Femur (tissue), 1 donor: Measurements from ENCODE around the gene HMGN5.

Experiments
- DNase-seq: peaks from one replicate; pipeline ENCODE4 v3.0.0-alpha.2; 2017

HMGN5 gene, protein sequence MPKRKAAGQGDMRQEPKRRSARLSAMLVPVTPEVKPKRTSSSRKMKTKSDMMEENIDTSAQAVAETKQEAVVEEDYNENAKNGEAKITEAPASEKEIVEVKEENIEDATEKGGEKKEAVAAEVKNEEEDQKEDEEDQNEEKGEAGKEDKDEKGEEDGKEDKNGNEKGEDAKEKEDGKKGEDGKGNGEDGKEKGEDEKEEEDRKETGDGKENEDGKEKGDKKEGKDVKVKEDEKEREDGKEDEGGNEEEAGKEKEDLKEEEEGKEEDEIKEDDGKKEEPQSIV

DNA sequence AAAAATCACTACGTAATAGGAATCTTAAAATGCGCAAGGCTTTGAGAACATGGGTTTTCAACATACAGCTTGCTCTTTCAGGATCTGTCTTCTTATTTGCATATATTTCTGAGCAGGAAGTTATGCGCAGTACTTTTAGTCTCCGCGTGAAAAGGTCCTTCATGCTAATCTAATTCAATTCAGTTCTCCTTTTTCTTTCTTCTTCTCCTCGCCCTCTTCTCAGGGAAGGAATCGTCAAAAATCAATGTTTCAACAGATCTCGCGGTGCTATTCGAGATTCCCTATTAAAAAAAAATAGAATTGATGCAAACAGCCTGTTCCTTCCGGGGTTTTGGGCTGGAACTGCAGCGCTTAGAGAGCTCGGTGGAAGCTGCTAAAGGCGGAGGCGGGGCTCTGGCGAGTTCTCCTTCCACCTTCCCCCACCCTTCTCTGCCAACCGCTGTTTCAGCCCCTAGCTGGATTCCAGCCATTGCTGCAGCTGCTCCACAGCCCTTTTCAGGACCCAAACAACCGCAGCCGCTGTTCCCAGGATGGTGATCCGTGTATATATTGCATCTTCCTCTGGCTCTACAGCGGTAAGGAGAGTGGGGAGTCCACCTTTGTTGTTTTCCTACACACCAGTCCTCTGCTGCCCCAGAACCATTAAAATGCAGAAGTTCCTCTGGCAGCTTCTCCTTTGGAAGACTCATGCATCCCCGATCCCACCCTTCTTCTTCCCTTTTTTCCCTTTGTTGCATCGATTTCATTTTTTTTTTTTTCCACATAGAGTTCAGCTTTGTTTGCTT lies at the start of gene HMGN5, which contains the start of gene SH3BGRL:
Gene HMGN5 (minus strand): TSS at position 243 of the 785 bp plus-strand sequence. CDS start 80,364 bp downstream, outside the sequence.
Gene SH3BGRL (plus strand): TSS at position 432 of the 785 bp plus-strand sequence. CDS start 99 bp downstream, at position 531.
- peak; percentile 92 for DNase-seq

DNA sequence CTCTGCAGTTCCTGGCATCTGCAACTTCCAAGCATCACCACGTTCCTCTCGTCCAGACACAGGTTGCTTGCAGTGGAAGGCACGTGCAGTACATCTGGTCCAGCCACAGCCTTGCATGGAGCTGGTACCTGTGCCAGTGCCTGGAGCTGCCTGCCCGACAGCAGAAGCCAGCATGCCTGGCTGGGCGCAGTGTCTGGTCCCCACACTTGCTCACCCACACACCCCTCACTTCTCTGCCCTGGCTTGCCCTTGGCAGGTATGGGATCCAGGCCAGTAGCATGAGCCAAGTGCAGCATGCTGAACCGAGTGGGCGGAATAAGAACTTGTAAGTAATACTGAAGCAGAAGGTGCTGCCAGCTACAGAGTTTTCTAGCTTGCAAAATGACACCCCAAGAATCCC lies 40.0 kb upstream of the HMGN5 start:
- DNase-seq, result no peak

- DNase-seq, result no peak
Observed at GRCh38 chrX:81240701-81241331, 39.1 kb upstream of the HMGN5 start.

DNA sequence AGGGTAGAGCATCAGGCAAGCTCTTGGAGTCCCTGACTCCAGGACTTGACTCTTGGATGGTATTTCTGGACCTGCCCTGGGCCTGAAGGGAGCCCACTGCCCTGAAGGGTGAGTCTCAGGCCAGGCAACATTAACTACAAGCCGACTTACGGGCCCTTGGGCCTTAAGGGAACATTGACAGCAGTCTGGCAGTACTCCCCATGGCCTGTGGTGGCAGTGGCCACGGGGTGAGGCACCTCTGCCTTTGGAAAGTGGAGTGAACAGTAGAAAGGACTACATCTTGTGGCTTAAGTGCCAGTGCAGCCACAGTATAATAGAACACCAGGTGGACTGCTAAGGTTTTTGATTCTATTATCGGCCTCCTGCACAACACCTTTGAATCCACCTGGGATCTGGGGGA lies 36.5 kb upstream of the HMGN5 start:
- no peak for DNase-seq

DNA sequence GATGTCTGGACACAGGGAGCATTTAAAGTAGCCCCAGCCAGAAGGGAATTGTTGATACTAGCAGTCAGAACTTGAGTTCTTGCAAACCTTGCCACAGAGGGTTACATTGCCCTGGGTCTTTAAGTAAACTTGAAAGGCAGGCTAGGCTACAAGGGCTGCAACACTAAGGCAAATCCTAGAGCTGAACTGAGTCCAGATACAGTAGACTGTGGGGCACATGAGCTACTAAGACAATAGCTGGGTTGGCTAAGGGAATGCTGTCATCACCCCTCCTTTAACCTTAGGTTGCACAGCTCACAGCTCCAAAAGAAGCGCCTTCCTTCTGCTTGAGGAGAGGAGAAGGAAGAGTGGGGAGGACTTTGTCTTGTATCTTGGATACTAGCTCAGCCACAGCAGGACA lies 35.8 kb upstream of the HMGN5 start:
- DNase-seq, result no peak

DNA sequence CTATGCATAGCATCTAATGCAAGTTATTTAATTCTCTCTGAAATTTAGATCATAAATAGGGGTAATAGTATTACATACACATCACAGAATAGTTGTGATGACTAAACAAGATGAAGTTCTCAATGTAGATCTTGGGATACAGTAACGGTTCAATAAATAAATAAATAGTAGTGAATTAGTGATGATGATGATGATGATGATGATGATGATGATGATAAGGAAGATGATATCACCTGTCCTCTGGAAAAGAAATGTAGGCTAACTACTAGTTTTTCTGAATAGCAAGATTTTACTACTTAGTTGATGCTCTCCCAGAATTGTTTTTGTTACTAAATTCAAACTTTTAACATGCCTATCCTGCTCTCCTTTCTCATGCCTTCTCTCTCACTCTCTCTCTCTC lies 30.5 kb upstream of the HMGN5 start:
- no peak for DNase-seq

GRCh38 chrX:81231476-81231875 lies 29.8 kb upstream of the HMGN5 start:
- no peak for DNase-seq

- DNase-seq, result no peak
Observed at GRCh38 chrX:81229901-81230300, 28.2 kb upstream of the HMGN5 start.

- no peak for DNase-seq
Observed at GRCh38 chrX:81229229-81229628, 27.5 kb upstream of the HMGN5 start.

- DNase-seq, result no peak
Observed at GRCh38 chrX:81215685-81216084, 14.0 kb upstream of the HMGN5 start.

GRCh38 chrX:81208916-81209315 lies 7.2 kb upstream of the HMGN5 start:
- DNase-seq, result no peak

DNA sequence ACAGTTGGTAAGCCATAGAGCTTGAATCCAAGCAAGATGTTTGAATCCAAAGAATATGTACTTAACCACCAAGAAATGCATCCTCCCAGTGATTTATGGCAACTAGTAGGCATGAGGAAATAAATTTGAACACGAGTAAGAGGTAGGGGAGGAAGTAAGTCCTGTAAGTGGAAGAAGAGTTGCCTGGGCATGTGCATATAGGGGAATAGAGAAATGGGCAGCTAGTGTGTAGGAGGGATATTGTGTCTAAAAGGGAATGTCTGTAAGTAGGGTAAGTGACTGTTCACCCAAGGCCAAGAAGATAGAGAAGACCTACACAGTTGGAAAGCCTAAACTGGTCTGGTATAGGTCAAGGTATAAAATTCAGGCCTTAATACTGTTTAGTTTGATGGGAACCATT lies 4.8 kb upstream of the HMGN5 start:
- DNase-seq, result no peak

DNA sequence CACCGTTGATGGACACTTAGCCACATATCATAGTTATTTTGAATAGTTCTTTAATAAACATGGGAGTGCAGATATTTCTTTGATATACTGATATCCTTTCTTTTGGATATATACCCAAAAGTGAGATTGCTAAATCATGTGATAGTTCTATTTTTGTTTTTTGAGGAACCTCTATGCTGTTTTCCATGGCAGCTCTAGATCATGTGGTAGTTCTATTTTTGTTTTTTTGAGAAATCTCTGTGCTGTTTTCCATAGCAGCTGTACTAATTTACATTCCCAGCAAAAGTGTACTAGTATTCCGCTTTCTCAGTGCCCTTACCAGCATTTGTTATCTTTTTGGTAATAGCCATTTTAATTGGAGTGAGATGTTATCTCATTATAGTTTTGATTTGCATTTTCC lies 3.8 kb upstream of the HMGN5 start:
- no peak for DNase-seq

DNA sequence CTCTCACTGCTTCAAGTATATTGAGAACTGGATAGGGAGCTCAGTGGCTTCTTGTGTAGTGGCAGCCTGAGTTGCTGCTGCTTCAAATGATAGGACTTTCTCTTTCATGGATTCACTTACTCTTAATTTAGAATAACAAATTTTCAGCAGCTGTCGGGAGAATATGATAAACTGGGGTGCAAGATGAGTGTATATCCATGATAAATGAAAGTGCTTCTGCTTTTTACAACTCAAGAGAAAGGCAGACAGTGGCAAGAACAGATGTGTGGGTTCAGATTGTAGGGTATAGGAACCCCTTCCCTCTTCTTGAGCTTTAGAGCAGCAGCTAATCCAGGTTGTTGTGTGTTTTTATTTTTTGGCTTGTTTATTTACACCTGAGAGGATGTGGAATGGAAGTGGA lies 1.2 kb upstream of the HMGN5 start:
- no peak for DNase-seq

GRCh38 chrX:81202456-81202819 lies 725 bp upstream of the HMGN5 start:
- no peak for DNase-seq

- DNase-seq, result no peak
Observed at GRCh38 chrX:81201071-81201470, 642 bp downstream of the HMGN5 start.

GRCh38 chrX:81195712-81196111 lies 6.0 kb downstream of the HMGN5 start:
- peak; percentile 39 for DNase-seq

DNA sequence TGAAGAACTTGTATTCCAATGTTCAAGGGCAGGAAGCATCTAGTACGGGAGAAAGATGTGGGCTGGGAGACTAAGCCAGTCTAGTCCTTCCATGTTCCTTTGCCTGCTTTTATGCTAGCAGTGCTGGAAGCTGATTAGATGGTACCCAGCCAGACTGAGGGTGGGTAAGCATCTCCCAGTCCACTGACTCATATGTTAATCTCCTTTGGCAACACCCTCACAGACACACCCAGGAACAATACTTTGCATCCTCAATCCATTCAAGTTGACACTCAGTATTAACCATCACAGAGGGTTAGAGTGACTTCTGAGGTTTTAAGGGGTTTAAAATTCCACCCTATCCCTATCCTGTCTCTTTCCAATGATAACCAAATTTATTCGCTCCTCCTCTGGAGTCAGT lies 6.5 kb downstream of the HMGN5 start:
- DNase-seq, result no peak

DNA sequence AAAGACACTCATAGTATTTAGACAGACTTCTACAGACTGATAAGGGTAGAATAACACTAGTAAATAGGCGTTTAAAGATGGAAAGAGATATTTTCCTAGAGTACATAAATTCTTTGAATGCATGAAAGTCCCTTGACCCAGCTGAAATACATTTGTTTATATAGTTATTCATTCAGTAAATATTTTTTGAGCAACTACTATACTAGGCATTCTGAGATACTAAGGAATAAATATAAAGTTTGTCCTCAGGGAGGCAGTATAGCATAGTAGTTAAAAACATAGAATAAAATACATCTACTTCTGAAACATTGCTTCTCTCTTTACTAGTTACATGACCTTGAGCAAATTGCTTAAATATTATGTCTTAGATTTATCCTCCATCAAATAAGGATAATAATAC lies 27.4 kb downstream of the HMGN5 start:
- DNase-seq, result no peak

DNA sequence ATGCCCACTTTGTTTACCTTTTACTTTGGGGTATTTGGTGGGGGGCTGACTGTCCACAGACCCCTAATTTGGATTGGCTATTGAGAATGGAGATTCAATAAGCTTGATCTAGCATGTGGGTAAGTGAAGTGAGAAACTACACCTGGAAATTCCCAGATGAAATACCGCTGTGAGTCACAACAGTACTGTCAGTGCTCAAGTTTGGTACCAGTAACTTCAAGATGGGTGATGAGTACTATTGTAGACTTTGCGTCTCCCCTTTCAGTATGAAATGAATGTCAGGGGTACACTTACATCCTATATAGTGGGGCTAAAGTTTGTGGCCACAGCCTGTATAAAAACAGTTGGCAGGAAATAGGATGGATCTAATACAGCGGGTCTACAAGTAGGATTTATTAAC lies 33.3 kb downstream of the HMGN5 start:
- no peak for DNase-seq

DNA sequence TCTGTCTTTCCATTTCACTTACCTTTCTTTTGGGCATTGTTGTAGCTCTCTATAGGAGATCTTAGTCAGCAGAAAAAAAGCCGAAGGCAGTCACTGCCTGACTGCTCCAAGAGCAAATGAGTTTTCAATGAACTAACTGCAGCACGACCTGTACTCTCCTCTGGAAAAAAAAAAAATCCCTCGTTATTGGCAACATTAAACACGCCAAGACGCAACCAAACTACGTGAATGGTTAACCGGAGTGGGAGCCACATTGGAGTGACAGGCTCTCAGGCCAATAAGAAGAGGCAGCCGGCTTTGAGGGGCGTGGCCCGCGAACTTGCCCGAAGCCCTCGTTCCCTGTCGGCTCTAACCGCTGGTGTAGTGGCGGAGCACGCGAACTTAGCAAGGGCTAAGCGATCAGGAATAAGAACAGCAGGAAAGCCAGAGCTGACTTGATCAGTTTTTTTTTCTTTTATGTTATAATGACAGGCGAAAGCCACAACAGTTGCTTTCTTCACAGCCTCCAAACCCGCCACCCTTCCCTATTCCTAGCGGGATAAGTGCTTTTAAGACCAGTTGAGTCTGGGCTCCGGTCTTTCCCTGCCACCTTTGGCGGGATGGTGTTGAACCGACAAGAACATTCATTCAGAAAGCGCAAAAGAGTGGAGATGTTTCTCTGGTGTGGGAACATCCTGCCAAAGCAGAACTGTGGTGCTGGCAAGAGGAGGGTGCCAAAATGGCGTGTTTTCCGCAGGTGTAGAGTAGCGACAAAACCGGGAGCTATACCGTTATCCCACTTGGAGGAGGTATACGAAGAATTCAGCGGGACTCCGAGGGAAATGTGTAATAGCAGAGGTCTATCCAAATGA lies 80.0 kb downstream of the HMGN5 start:
- DNase-seq, result peak; percentile 95

GRCh38 chrX:81120936-81121371 lies 80.8 kb downstream of the HMGN5 start:
- DNase-seq, result peak; percentile 45
